EH (cell line): ENCODE results near the gene PIGA.
A peak's percentile ranks its signal among the peaks of the same experiment; 100 is the strongest.
"Not testable (repeated sequence)": the region's sequence is repeated elsewhere in the genome, so short reads cannot be mapped to it uniquely, and the experiment has no call there.

Experiments used
- DNase-seq: peaks from one replicate; pipeline ENCODE4 v3.0.0-alpha.2; 2015; ENCODE audit warnings: low read depth

PIGA gene

GRCh38 chrX:15320297-15320696 lies 15.0 kb downstream of the PIGA start:
- DNase-seq: no peak

GRCh38 chrX:15319075-15319474 lies 16.2 kb downstream of the PIGA start:
- no peak for DNase-seq

GRCh38 chrX:15315509-15315908 lies 19.8 kb downstream of the PIGA start, which contains the start of gene ASB11:
Gene ASB11 (minus strand): TSS chrX:15315640. CDS start chrX:15315605, 35 bp downstream.
- DNase-seq: no peak

- no peak for DNase-seq
These were observed 20.9 kb downstream of the PIGA start for GRCh38 chrX:15314472-15314871.

GRCh38 chrX:15311119-15311518 lies 24.2 kb downstream of the PIGA start:
- DNase-seq: no peak

- peak; percentile 72 for DNase-seq
These were observed 25.2 kb downstream of the PIGA start for GRCh38 chrX:15310117-15310516.

GRCh38 chrX:15305899-15306298 lies 29.4 kb downstream of the PIGA start:
- peak; percentile 3 for DNase-seq

GRCh38 chrX:15301924-15302323 lies 33.4 kb downstream of the PIGA start:
- DNase-seq: no peak

- peak; percentile 18 for DNase-seq
These were observed 35.1 kb downstream of the PIGA start for GRCh38 chrX:15299941-15300851.

- no peak for DNase-seq
These were observed 36.5 kb downstream of the PIGA start for GRCh38 chrX:15298780-15299179.

- DNase-seq: no peak
These were observed 37.1 kb downstream of the PIGA start for GRCh38 chrX:15298201-15298600.

GRCh38 chrX:15293451-15293850 lies 41.9 kb downstream of the PIGA start:
- DNase-seq: no peak

GRCh38 chrX:15292861-15293260 lies 42.5 kb downstream of the PIGA start:
- DNase-seq: peak; percentile 28

- no peak for DNase-seq
These were observed 57.7 kb downstream of the PIGA start for GRCh38 chrX:15277604-15278003.

- no peak for DNase-seq
These were observed 60.4 kb downstream of the PIGA start for GRCh38 chrX:15274946-15275345.

GRCh38 chrX:15273275-15273674 lies 62.0 kb downstream of the PIGA start:
- DNase-seq: not testable (repeated sequence)

GRCh38 chrX:15271757-15272156 lies 63.6 kb downstream of the PIGA start:
- no peak for DNase-seq

GRCh38 chrX:15269618-15270521 lies 65.5 kb downstream of the PIGA start, which contains the start of gene ASB9:
Gene ASB9 (minus strand): TSS chrX:15270083. CDS start chrX:15269874, 209 bp downstream.
- DNase-seq: peak; percentile 73
